ENCODE results near the gene CTSH. TPM values are rescaled to one million over a fixed set of nuclear protein-coding genes. Genes with fewer than 3 reads are reported as not detected.

Gene CTSH
- polyA plus RNA-seq, 1 donor (not counting 4 experiments of a cell fraction or from before 2014, with no cell fraction given) = 23.0 TPM

GRCh38 chr15:78993257-78993930 lies 48.5 kb upstream of the CTSH start:
- no peaks in the 10 kb centered on the region for H3K36me3 ChIP-seq (ENCODE audit: control insufficient read depth in 2 of 2, extremely low read depth in 1 of 2, insufficient read depth in 2 of 2, low read length in 2 of 2)
- peak; percentile 26 for FAIRE-seq
- no peak overlapping the region for H3K27ac ChIP-seq (ENCODE audit: control insufficient read depth, insufficient read depth, low read length)

GRCh38 chr15:78992416-78993256 lies 47.8 kb upstream of the CTSH start:
- Histone ChIP-seq H3K36me3 (ENCODE audit: control insufficient read depth in 2 of 2, extremely low read depth in 1 of 2, insufficient read depth in 2 of 2, low read length in 2 of 2) (no peaks in the 10 kb centered on the region), H3K27ac (ENCODE audit: control insufficient read depth, insufficient read depth, low read length) (no peak overlapping the region), H3K27me3 (ENCODE audit: control insufficient read depth, extremely low read depth, insufficient read depth, low read length) (no peaks in the 10 kb centered on the region), H3K9me1 (ENCODE audit: control insufficient read depth, extremely low read depth, insufficient read depth, low read length) (no peaks in the 10 kb centered on the region), H3K9ac (ENCODE audit: control insufficient read depth, extremely low read depth, insufficient read depth, low read length) (no peak overlapping the region), H3K9me3 (ENCODE audit: control insufficient read depth, low read depth, low read length) (no peaks in the 10 kb centered on the region), H2AFZ (ENCODE audit: control insufficient read depth, low read length) (no peak overlapping the region), H3K4me1 (ENCODE audit: control insufficient read depth, extremely low read depth, insufficient read depth, low read length) (peaks cover 24% of the 10 kb centered on the region), H4K20me1 (ENCODE audit: control insufficient read depth, extremely low read depth, insufficient read depth, low read length) (no peaks in the 10 kb centered on the region), H3K4me2 (ENCODE audit: control insufficient read depth, extremely low read depth, insufficient read depth, low read depth, low read length) (no peak overlapping the region), H3K79me2 (ENCODE audit: control insufficient read depth, insufficient read depth, low read length) (no peaks in the 10 kb centered on the region), H3K4me3 (ENCODE audit: control insufficient read depth in 2 of 3, extremely low read depth in 1 of 3, insufficient read depth in 2 of 3, low read depth in 1 of 3, low read length in 3 of 3) (no peak overlapping the region)
- TF ChIP-seq CTCF (optimal IDR thresholded peaks at IDR 0.05 in 1 of 3, IDR thresholded peaks at IDR 0.05 in 1 of 3, conservative IDR thresholded peaks at IDR 0.05 in 1 of 3; ENCODE audit: extremely low read depth in 1 of 3, insufficient read depth in 2 of 3, low read length in 3 of 3) = no peak
- dilution Hi-C loops (cut with MboI; ENCODE audit: extremely low pct_ligation_motif_present, low sequenced_read_pairs) = no loop called here
- FAIRE-seq (no peak), DNase-seq (ENCODE audit: low read depth, low spot score) (no peak)

More at GRCh38 chr15:78993257-78993930, 48.5 kb upstream of the CTSH start:
- no peaks in the 10 kb centered on the region for H3K9me1 ChIP-seq (ENCODE audit: control insufficient read depth, extremely low read depth, insufficient read depth, low read length)
- no peak overlapping the region for H3K4me2 ChIP-seq (ENCODE audit: control insufficient read depth, extremely low read depth, insufficient read depth, low read depth, low read length)
- dilution Hi-C loops (cut with MboI; ENCODE audit: extremely low pct_ligation_motif_present, low sequenced_read_pairs) = no loop called here
- no peaks in the 10 kb centered on the region for H4K20me1 ChIP-seq (ENCODE audit: control insufficient read depth, extremely low read depth, insufficient read depth, low read length)
- no peak overlapping the region for H3K4me3 ChIP-seq (ENCODE audit: control insufficient read depth in 2 of 3, extremely low read depth in 1 of 3, insufficient read depth in 2 of 3, low read depth in 1 of 3, low read length in 3 of 3)
- peaks cover 16% of the 10 kb centered on the region for H3K4me1 ChIP-seq (ENCODE audit: control insufficient read depth, extremely low read depth, insufficient read depth, low read length)
- no peak for TF ChIP-seq EZH2 (IDR thresholded peaks at IDR 0.05; ENCODE audit: low read length)
- H3K9me3 ChIP-seq (ENCODE audit: control insufficient read depth, low read depth, low read length) = no peaks in the 10 kb centered on the region
- H3K9ac ChIP-seq (ENCODE audit: control insufficient read depth, extremely low read depth, insufficient read depth, low read length) = no peak overlapping the region
- no peaks in the 10 kb centered on the region for H3K27me3 ChIP-seq (ENCODE audit: control insufficient read depth, extremely low read depth, insufficient read depth, low read length)
- no peak for DNase-seq (ENCODE audit: low read depth, low spot score)
- no peak overlapping the region for H2AFZ ChIP-seq (ENCODE audit: control insufficient read depth, low read length)
- no peaks in the 10 kb centered on the region for H3K79me2 ChIP-seq (ENCODE audit: control insufficient read depth, insufficient read depth, low read length)

All from keratinocyte (primary cell).